HG03571 (cell line): ENCODE results near the gene HIPK2.

Experiments
- ATAC-seq: cut with Tn5 transposase; IDR thresholded peaks from one replicate; pipeline ENCODE4 v1.9.1; 2021; ENCODE audit not compliant: unreplicated experiment

HIPK2 gene

DNA sequence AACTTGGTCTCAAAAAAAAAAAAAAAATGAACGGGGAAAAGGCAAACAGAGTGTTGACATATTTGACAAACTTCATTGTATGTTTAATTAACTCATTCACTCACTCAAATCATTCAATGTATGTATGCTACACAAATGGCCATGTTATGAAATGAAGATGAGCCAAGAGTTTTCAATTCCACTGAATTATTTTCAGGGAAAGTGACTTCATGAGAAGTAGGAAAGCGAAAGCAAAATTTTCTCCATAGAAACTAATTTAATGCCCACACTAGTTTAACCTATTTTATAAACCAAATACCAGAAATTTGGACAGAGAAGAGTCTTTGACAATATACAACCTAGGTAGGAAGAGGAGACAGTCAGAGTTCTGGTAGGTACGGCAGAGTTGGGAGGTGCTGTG is 119.5 kb downstream of the HIPK2 start:
- ATAC-seq = no peak

DNA sequence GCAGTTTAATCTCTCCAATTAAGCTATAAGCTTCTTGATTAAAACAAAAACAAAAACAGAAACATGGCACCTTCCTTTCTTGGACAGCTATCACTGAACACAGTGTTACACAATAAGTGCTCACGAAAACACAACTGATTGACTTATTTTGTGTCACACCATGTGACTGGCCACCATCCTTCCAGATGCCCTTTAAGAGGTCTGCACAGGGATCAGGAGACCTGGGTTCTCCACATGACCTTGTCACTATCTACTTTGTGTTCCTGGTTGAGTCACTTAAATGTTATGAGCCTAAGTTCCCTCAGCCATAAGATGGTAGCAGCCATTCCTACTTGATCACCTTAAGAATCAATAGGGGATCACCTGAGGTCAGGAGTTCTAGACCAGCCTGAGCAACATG is 120.1 kb downstream of the HIPK2 start:
- no peak for ATAC-seq

DNA sequence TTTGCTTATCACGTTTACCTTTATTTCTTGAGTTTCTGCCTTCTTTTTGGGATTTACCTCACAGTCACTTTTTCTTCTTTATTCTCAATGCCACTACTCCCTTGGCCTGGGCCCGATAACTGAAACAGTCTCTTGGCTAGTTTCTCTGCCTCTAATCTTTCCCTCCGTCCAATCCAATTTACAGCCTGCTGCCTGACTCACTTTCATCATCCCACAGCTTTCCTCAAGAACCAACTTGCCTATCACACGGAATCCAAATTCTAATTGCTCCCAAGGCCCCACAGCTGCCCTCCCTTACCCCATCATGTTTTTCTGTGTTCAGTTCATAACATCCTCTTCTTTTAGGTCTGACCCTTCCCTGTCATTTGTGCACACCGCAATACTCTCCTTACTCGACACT is 121.4 kb downstream of the HIPK2 start:
- ATAC-seq = no peak

DNA sequence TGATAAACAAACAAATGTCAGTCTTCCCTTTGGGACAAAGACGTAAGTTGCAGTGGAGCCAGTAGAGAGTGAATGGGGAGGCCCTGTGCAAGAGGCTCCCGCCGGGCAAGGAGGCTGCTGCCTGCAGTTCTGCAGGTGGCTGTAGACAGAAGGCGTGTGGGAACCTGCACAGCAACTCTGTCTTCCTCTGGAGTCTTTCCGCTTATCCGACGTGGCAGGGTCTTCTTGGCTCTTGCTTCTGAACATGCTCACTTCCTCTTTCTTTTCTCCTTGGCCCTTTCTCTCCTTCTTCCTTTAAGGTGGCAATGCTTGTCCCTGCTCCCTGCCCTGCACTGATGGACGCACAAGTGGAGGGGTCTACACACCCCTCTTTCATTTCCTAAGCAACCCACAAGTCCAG is 122.5 kb downstream of the HIPK2 start:
- no peak for ATAC-seq

DNA sequence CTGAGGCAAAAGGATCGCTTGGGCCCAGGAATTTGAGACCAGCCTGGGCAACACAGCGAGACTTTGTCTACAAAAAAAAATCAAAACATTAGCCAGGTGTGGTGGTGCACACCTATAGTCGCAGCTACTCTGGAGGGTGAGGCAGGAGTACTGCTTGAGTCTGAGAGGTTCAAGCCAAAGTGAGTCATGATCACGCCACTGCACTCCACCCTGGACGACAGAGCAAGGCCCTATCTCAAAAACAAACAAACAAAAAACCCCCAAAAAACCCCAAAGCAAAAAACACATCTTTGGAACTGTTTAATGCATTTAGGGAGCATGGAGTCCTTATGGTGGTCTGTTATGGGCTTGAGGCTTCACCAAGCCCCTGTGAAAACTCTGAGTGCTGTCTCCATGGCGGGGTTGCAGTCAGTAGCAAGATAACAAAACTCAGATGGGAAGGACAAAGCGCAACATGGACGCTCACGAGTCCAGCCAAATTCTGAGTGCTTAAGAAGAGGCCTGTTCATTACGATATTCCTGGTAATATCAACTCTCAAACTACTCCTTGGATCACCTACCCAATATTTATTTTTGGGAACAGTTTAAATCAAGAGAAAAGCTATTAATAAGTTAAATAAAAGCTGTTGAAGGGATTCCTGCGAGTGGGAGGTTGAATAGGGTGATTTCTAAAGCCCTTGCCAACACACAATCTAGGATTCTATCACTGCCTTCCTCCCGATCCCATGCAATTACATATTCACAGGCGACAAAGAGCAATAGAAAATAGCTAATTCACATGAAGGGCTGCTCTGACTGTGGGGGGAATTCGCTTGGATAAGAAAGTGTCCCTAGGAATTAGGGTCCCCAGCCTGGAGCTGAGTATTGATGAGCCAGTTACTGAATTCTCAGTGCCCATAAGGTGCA is 123.3 kb downstream of the HIPK2 start:
- ATAC-seq = no peak

DNA sequence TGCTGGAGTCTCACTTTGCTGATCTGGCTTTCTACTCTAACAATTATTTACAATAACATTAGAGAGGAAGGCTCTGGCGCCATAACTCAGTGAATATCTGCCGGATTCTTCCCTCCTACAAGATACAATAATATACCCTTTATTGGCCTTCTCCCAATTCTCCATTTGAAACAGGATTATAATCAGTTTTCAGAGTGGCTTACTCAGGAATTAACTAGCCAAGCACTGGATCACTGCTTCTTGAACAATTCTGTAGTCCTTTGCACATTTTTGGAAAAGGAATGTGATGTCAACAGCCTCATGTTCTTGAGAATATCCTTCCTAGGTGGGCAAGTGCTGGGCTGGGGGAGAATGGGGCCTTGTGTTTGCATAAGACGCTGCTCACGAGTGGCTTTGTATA is 125.9 kb downstream of the HIPK2 start:
- ATAC-seq = no peak

DNA sequence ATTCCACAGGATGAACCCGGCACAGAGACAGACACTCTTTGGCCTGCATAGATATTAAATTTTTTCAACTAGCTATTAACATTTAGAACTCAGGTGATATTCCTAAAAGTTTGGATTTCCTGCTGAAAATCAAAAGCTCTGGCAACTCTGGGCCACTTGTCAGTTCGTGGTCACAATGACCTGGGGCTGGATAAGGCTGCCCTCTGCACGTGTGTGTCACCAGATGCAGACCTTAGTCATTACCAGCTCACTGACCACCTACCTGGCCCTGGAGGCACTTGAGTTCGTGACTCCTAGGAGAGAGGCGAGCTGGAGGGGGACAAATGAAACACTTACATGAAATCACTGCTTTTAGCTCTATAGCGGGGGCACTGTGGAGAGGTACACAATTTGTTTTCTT is 126.5 kb downstream of the HIPK2 start:
- ATAC-seq = no peak

DNA sequence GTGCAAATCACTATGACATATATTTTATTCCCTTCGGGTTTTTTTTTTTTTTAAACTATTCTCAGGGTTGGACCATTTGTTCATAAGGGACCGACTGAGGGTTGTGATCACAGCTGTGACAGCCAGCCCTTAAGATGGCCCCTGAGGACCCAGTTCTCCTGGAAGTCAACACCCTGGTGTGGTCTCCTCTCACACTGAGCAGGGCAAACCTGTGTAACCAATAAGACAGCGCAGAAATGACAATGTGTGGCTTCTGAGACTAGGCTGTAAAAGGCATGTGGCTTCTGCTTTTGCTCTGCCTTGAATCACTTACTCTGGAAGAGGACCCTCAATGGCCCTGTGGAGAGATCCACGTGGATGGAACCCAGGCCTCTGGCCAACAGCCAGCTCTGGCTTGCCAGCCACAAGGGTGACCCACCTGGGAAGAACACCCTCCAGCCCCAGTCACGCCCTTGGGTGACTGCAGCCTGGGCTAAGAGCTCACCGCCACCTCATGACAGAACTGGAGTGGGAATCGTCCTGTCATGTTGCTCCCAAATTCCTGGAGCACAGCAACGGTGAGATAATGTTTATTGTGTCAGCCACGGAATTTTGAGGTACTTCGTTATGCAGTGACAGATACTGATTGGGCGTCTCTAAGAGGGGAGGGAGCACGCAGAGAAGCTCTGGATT is 127.2 kb downstream of the HIPK2 start:
- ATAC-seq = no peak

DNA sequence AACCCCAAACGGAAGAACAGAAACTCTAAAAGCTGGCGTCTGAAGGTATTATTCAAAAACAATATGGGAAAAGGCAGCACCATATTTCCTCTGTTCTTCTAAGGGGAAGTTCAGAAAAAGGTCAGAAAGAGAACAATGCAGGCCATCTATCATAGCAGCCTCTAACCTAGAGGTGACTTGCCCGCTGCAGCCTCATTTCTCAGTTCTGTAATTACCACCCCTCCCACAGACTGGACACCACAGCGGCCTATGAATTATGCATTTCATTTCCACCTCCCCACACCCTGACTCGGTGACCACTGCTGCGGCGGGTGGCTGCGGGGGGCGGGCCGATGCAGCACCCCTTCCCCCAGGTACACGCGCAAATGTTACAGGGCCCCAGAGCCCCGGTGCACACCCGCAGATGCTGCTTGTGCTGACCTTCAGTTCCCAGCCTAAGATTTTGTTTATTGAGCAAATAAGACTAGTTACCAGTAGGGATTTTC is 128.8 kb downstream of the HIPK2 start:
- ATAC-seq = peak; percentile 83

DNA sequence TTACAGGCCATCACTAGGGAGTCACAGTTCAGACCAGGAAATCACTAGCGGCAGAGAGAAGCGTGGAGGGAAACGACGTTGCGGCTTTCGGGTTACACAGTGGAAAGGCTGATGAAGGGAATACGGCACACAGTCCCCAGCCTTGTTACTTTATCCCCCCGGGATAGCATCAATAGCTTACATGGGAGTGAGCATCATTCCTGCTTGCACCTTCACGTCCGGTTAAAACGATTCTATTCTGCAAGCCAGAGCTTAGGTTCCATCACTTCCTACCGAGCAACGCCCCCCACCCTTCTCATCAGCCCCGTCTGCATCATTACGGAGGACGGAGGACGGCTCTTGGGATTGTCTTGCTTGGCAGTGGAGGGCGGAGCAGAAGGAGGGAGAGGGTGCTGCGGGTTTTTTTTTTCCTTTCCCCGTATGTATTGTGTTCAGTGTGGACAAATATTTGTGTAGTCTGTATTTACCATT is 129.4 kb downstream of the HIPK2 start:
- no peak for ATAC-seq

DNA sequence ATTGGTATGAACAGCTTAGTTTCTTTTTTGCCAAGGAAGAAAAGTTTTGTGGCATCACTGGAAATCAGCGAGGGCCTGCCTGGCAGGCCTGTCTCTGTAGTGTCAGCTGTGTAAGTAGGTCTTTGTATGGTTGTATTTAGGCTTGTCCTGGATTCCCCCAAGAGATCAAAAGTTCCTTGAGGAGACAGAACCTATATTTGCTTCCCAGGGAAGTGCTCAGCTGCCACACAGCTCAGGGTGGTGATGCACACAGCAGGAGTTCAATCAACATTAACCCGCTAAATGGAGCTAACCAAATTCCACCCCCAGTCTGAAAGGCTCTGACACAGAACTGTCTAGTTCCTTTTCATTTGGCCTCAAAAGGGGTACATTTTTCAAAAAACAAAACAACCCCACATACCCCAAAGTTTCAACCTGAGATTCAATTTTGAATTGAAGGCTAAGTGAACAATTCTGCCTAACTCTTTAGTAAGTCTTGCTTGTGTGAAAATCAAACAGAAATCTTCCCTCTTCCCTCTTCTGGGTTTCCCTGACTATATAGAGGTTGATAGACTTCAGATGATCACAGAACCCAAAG is 129.9 kb downstream of the HIPK2 start:
- ATAC-seq = no peak

DNA sequence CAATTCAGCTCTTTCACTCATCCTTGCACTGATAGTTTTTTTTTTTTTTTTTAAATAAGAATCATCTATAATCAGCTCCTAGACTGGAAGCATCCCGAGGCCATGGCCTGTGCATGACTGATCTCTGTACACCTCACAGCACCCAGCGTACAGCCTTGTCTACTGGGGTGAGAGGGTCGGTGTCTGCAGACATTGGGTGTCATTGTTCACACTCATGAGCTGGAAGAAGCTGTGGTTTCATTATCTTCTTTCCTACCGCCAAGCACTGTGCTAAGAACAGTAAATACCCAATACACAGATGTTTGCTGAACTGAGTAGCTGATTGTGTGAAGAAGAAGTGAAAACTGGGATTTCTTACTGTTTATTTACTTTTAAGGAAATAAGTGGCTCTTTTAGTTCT is 130.7 kb downstream of the HIPK2 start:
- ATAC-seq = no peak

DNA sequence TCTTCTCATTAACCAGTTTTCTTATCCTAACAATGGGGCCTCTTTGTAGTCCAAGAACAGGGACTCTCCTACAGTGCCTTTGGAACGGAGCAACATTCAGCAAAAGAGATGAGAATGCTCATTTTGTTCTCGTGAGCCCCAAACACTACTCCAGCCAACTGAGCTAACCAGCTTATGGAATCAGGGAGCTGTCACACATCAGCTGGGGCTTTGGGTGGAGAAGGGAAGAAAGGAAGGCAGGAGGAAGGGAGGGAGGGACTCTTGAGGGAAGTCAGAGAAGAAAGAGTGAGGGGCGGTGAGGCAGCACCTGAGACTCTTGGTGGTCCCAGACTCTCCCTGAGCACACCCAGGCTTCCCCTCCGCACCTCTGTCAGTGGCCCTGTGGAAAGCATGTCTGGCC is 131.2 kb downstream of the HIPK2 start:
- ATAC-seq = no peak

DNA sequence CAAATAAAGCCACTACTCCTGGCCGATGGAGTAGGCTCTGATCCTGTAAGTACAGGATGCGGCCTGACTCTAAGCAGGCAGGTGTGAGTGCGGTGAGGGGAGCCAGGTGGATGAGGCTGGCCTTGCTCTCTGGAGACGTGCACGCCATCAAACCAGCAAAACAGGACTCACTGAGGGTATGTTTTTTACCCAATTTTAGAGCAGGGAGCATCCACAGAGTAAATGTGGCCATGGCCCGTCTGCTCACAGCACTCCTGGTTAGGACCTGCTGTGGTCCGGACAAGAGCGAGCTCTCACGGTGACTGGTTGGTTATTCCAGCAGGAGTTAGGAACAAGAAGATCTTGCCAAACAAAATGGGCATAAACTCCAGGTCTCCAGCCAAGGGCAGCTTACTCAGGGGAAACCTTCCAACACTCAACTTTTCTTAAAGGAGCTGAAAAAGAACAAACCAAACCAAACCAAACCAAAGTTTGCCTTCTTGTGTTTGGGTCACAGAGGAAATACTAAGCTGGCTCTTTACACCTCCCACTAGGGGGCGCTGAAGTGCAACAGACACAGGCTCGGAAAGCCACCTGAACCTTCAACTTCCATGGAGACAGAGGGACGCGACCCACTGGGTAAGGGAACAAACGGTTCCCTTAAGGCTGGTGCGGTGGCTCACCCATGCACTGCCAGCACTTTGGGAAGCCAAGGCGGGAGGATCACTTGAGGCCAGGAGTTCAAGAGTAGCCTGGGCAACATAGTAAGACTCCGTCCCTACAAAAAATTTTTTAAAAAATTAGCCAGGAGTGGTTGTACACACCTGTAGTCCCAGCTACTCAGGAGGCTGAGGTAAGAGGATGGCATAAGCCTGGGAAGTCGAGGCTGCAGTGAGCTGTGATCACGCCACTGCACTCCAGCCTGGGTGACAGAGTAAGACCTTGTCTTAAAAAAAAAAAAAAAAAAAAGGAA is 131.9 kb downstream of the HIPK2 start:
- ATAC-seq = no peak

DNA sequence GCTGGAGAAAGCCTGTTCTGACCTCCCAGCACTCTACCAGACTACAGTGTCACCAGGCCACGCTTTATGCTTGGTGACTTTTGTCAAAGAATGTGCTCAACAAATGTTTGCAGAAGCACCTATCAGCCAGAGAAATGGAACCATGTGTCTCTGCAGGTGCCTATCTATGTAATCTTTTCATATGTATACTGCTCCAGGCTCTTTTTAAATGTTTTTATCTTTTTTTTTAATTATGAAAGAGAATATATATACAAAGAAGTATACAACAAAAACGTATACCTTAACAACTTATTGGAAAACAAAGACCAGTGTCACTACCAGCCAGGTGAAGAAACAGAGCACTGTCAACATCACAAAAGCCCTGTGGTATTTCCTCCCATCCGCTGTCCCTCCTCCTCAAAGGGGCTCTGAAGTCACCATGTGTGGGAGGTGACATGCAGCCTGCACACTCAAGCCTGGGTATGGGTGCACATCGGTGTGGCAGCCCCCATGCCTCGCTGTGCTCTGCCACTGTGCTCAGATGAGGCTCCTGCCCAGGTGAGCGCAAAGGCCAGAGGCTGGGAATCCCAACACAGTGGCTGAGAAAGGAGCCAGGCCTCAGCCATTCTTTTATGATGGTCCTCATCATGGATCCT is 133.7 kb downstream of the HIPK2 start:
- no peak for ATAC-seq

DNA sequence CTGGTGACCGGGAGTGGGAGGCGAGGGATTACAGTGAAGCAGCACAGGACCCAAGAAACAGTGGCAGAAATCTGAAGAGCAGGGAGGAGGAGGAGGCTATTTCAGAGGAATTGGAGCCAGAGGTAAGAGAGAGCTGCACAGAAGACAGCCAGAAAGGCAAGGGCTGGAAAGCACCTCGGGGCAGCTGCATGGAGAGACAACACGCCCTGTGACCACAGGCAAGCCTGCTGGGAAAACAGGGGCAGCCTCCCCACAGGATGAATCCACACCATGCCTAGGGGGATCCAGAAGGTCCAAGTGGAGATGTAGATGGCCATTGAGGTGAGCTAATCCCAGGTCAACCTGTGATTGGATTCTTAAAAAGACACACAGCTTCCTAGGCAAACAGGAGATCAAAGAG is 135.5 kb downstream of the HIPK2 start:
- ATAC-seq = no peak

DNA sequence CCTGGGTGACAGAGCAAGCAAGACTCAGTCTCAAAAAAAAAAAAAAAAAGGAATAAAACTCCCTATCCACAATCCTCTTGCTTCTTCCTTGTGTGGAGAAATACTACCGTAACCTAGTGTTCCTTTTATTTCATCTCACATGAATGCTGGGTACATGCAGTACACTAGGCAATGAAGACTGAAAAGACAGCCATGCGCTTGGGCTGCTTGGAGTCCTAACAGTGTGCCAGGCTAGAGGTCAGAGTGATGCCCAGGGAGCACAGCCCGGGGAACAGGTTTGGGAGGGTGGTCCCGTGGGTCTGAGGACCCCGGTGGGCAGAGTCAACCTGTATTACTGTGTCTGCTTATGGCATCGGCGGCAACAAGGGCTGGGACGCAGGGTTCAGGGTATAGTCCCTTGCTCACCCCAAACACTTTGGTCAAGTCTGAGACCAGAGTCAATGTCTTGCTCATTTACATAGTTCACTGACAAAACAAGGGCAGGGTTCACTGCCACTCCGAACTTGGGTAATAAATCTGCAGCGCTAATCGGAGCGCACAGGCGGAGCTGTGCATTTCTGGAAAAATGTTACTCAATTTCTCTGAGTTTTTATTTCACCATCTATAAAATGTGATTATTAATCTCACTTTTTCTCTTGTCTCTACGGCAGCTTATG is 136.3 kb downstream of the HIPK2 start:
- ATAC-seq = no peak

DNA sequence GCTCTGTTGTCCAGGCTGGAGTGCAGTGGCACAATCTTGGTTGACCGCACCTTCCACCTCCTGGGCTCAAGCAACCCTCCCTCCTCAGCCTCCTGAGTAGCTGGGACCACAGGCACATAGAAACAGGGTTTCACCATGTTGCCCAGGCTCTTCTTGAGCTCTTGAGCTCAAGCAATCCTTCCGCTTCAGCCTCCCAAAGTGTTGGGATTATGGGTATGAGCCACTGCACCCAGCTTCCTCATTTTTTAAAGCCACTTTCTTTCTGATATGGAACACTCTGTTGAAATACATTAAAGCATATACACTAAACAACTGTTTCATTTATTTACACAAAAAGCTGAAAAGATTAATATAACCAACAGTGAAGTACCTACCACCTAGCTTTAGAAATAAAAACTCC is 137.1 kb downstream of the HIPK2 start:
- no peak for ATAC-seq

DNA sequence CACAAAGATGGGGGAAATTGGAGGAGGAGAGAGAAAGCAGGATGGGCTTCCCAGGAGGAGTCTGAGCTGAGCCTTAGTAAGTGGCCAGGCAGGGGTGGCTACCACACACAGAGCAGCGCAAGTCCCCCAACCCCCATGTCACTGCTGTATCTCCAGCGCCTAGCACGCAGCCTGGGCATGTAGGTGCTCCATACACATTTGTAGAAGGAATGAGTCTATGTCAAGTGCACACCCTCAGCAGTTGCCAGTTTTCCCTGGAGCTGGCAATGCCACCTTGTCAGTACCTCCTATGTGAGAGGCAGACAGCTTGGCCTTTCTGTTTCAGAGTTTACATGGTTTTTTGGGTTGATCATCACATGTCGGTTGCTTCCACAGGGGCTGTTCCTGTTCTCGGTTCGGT is 138.2 kb downstream of the HIPK2 start:
- ATAC-seq = no peak
